ENCODE measurements around the gene TTC7B.

- TF ChIP-seq CTCF (IDR thresholded peaks at IDR 0.05; ENCODE audit: insufficient read depth, low read length) (no peak), REST (IDR thresholded peaks at IDR 0.05; ENCODE audit: insufficient replicate concordance, low read depth) (no peak)
These were observed 247.0 kb downstream of the TTC7B start for GRCh38 chr14:90569201-90569600.

Data from HL-60 (cell line).